CD14-positive monocyte (primary cell): Measurements from ENCODE around the gene REEP1. TPM values are rescaled to one million over a fixed set of nuclear protein-coding genes. Genes with fewer than 3 reads are reported as not detected.

Experiments used
- DNase-seq, 3 donors: peaks; one replicate each; pipeline ENCODE4 v3.0.0-alpha.2; 2011 to 2022
- H2AFZ ChIP-seq: 2 replicates; pipeline ENCODE4 v1.6.0; 2012; ENCODE audit warnings: mild to moderate bottlenecking, low read depth, low read length, inconsistent platforms; ENCODE audit not compliant: insufficient read depth, poor library complexity, severe bottlenecking
- H3K27ac ChIP-seq, 2 donors: 1 replicate in 1 of 2; 2 replicates in 1 of 2; pipeline ENCODE4 v1.5.1; 2012 to 2013; ENCODE audit warnings: low read length in 2 of 2, control low read depth in 1 of 2, inconsistent platforms in 1 of 2, low read depth in 1 of 2, mild to moderate bottlenecking in 1 of 2
- H3K27me3 ChIP-seq, 2 donors: one replicate each; pipeline versions ENCODE4 v1.6.0 to v1.6.1; 2011 to 2013; ENCODE audit warnings: low read length in 2 of 2; ENCODE audit not compliant: control insufficient read depth in 2 of 2, insufficient read depth in 2 of 2
- H3K36me3 ChIP-seq, 2 donors: replicated peaks in 1 of 2; 1 replicate in 1 of 2; 2 replicates in 1 of 2; pipeline versions ENCODE4 v1.5.1 to v1.6.1; 2012 to 2013; ENCODE audit warnings: low read length in 2 of 2, control low read depth in 1 of 2, inconsistent platforms in 1 of 2, mild to moderate bottlenecking in 1 of 2; ENCODE audit not compliant: insufficient read depth in 2 of 2, control insufficient read depth in 1 of 2
- H3K4me1 ChIP-seq, 2 donors: 1 replicate in 1 of 2; 2 replicates in 1 of 2; pipeline versions ENCODE4 v1.5.1 to v1.6.1; 2012 to 2013; ENCODE audit warnings: low read length in 2 of 2, control low read depth in 1 of 2, inconsistent platforms in 1 of 2, mild to moderate bottlenecking in 1 of 2, moderate library complexity in 1 of 2; ENCODE audit not compliant: insufficient read depth in 2 of 2, control insufficient read depth in 1 of 2
- H3K4me2 ChIP-seq: replicated peaks from 2 replicates; pipeline ENCODE3; 2012; ENCODE audit warnings: low read length, moderate library complexity, mild to moderate bottlenecking; ENCODE audit not compliant: poor library complexity, severe bottlenecking; ENCODE audit errors: extremely low read depth
- H3K4me3 ChIP-seq, 3 experiments: fragments of 200-600 bp in 1 of 3; sonication (generic) in 1 of 3; replicated peaks in 1 of 3; 1 replicate in 2 of 3; 2 replicates in 1 of 3; pipeline ENCODE4 v1.5.1; 2011 to 2013; ENCODE audit warnings: low read length in 3 of 3, mild to moderate bottlenecking in 3 of 3, control low read depth in 2 of 3, low read depth in 2 of 3, inconsistent platforms in 1 of 3, moderate library complexity in 1 of 3
- H3K79me2 ChIP-seq: 2 replicates; pipeline ENCODE4 v1.6.0; 2012; ENCODE audit warnings: mild to moderate bottlenecking, control low read depth, inconsistent platforms, low read length, moderate library complexity; ENCODE audit not compliant: insufficient read depth
- H3K9ac ChIP-seq: 2 replicates; pipeline ENCODE4 v1.6.0; 2017; ENCODE audit warnings: low read length, mild to moderate bottlenecking; ENCODE audit not compliant: insufficient read depth, poor library complexity, severe bottlenecking
- H3K9me3 ChIP-seq, 2 donors: replicated peaks in 1 of 2; 1 replicate in 1 of 2; 2 replicates in 1 of 2; pipeline versions ENCODE4 v1.5.1 to v1.6.1; 2012 to 2013; ENCODE audit warnings: low read length in 2 of 2, control low read depth in 1 of 2; ENCODE audit not compliant: control insufficient read depth in 1 of 2, insufficient read depth in 1 of 2
- H4K20me1 ChIP-seq: 2 replicates; pipeline ENCODE4 v1.6.0; 2012; ENCODE audit warnings: mild to moderate bottlenecking, low read length, control low read depth, moderate library complexity; ENCODE audit not compliant: insufficient read depth
- H3K27ac Mint-ChIP-seq, 7 donors: one replicate each; pipeline ENCODE4 v1.8.0; 2020; ENCODE audit warnings: mild to moderate bottlenecking in 7 of 7, mixed read lengths in 7 of 7, moderate library complexity in 6 of 7, inconsistent platforms in 2 of 7
- H3K27me3 Mint-ChIP-seq, 3 donors: one replicate each; pipeline ENCODE4 v1.8.0; 2021 to 2022; ENCODE audit warnings: low read depth in 3 of 3, mild to moderate bottlenecking in 3 of 3, mixed read lengths in 3 of 3, moderate library complexity in 3 of 3, inconsistent platforms in 1 of 3
- H3K36me3 Mint-ChIP-seq, 2 donors: one replicate each; pipeline ENCODE4 v1.8.0; 2020; ENCODE audit warnings: mixed read lengths in 2 of 2, inconsistent platforms in 1 of 2, mild to moderate bottlenecking in 1 of 2
- H3K4me1 Mint-ChIP-seq: one replicate; pipeline ENCODE4 v1.8.0; 2020; ENCODE audit warnings: mild to moderate bottlenecking, mixed read lengths
- H3K4me3 Mint-ChIP-seq, 2 donors: one replicate each; pipeline ENCODE4 v1.8.0; 2020; ENCODE audit warnings: mild to moderate bottlenecking in 2 of 2, mixed read lengths in 2 of 2, moderate library complexity in 1 of 2
- H3K9me3 Mint-ChIP-seq, 7 donors: one replicate each; pipeline ENCODE4 v1.8.0; 2020 to 2022; ENCODE audit warnings: mixed read lengths in 7 of 7, mild to moderate bottlenecking in 6 of 7, moderate library complexity in 6 of 7, inconsistent platforms in 2 of 7
- CTCF ChIP-seq: fragments of 200-600 bp; IDR thresholded peaks from one replicate; pipeline ENCODE4 v1.8.0; 2022; ENCODE audit warnings: antibody characterized with exemption, mild to moderate bottlenecking
- WGBS: methylation state at CpG from one replicate; pipeline ENCODE4 v1.1.5; 2013; ENCODE audit warnings: missing lambda C conversion rate; ENCODE audit not compliant: insufficient coverage; 5-methylcytosine and 5-hydroxymethylcytosine counted together
- intact Hi-C, 2 donors: fragments of 100-400 bp; cut with micrococcal nuclease; formaldehyde crosslinking; loops; one replicate each; pipeline versions ENCODE4 v1.15.0 to v1.15.1; 2023
- polyA plus RNA-seq, 3 donors: library from polyadenylated mRNA; depleted of rRNA in 1 of 3; unstranded in 2 of 3; stranded (reverse) in 1 of 3; fragments of 300-500 nt in 2 of 3; fragments of >200 nt in 1 of 3; fragmentation: Illumina TruSeq in 2 of 3; gene quantifications; 1 replicate in 2 of 3; 2 replicates in 1 of 3; pipeline ENCODE4 v1.2.3, GENCODE V29; 2012 to 2021

The REEP1 gene
- polyA plus RNA-seq, 3 donors = not detected

GRCh38 chr2:86333378-86333777, 4.0 kb downstream of the REEP1 start:
- Histone ChIP-seq H3K9me3 (peaks cover 0 to 5% of the 10 kb centered on the region in 2 donors), H3K4me2 (no peak overlapping the region), H3K79me2 (no peaks in the 10 kb centered on the region), H3K4me1 (peaks cover 4 to 12% of the 10 kb centered on the region in 2 donors), H2AFZ (no peak overlapping the region), H3K27me3 (peaks cover 35 to 43% of the 10 kb centered on the region in 2 donors), H3K27ac (no peak overlapping the region), H3K36me3 (no peaks in the 10 kb centered on the region), H3K9ac (no peak overlapping the region), H4K20me1 (no peaks in the 10 kb centered on the region), H3K4me3 (no peak overlapping the region)
- peaks cover 0 to 12% (median 5%) of the 10 kb centered on the region in 7 donors for H3K9me3 Mint-ChIP-seq
- DNase-seq = no peak
- peaks cover 0 to 2% of the 10 kb centered on the region in 2 donors for H3K36me3 Mint-ChIP-seq
- intact Hi-C loops = no loop called here
- no peak overlapping the region for H3K27ac Mint-ChIP-seq
- peaks cover 19% of the 10 kb centered on the region for H3K4me1 Mint-ChIP-seq
- peaks cover 39 to 59% (median 48%) of the 10 kb centered on the region in 3 donors for H3K27me3 Mint-ChIP-seq
- WGBS = no CpG with 5 or more reads among the region's 2 CpGs
- no peak overlapping the region for H3K4me3 Mint-ChIP-seq
- no peak for TF ChIP-seq CTCF

DNA sequence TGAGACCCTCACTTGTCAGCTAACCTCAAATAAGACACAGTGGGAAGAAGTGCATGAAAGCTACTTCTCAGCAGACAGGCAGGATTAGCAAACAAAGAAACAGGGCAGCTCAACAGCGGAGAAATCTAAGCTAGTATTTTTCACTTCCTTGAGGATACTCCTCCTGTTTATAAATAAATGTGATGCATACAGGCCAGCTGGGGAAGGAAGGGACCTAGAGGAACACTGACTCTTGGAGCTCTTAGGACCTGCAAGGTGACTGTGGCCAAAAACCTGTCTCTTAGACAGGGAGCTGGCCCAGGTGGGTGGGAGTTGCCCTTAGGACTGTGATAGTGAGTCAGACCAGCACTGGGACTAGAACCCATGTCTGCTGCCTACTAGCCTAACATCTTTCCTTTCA, 4.8 kb downstream of the REEP1 start:
- Histone ChIP-seq H3K4me1 (peaks cover 4 to 9% of the 10 kb centered on the region in 2 donors), H3K36me3 (no peaks in the 10 kb centered on the region), H3K4me2 (no peak overlapping the region), H2AFZ (no peak overlapping the region), H3K27ac (no peak overlapping the region), H3K9me3 (peaks cover 0 to 5% of the 10 kb centered on the region in 2 donors), H3K79me2 (no peaks in the 10 kb centered on the region), H4K20me1 (no peaks in the 10 kb centered on the region), H3K9ac (no peak overlapping the region), H3K27me3 (peaks cover 28 to 36% of the 10 kb centered on the region in 2 donors), H3K4me3 (no peak overlapping the region)
- Mint-ChIP-seq H3K4me3 (no peak overlapping the region), H3K27ac (no peak overlapping the region), H3K27me3 (peaks cover 32 to 58% (median 41%) of the 10 kb centered on the region in 3 donors), H3K9me3 (peaks cover 0 to 17% (median 5%) of the 10 kb centered on the region in 7 donors), H3K4me1 (peaks cover 15% of the 10 kb centered on the region), H3K36me3 (no peaks in the 10 kb centered on the region)
- intact Hi-C loops = no loop called here
- TF ChIP-seq CTCF = no peak
- WGBS = no CpG with 5 or more reads among the region's 1 CpG
- DNase-seq = no peak
